HEK293 (cell line): ENCODE data around the gene SHCBP1L.

Experiments used
- CTCF ChIP-seq: fragments of 450-650 bp; formaldehyde crosslinking; IDR thresholded peaks from 2 replicates; pipeline ENCODE4 v1.5.1; 2016; ENCODE audit warnings: missing biosample characterization, missing genetic modification characterization
- MYNN ChIP-seq: fragments of 450-650 bp; formaldehyde crosslinking; IDR thresholded peaks from 2 replicates; pipeline ENCODE4 v1.5.1; 2016; ENCODE audit warnings: missing biosample characterization, missing genetic modification characterization, borderline replicate concordance
- PATZ1 ChIP-seq: fragments of 450-650 bp; formaldehyde crosslinking; IDR thresholded peaks from 2 replicates; pipeline ENCODE4 v1.5.1; 2016; ENCODE audit warnings: missing biosample characterization, missing genetic modification characterization
- PBX3 ChIP-seq: sonication (generic); formaldehyde crosslinking; IDR thresholded peaks from 2 replicates; pipeline ENCODE4 v1.8.1; 2022; ENCODE audit warnings: mild to moderate bottlenecking, moderate library complexity, missing genetic modification reagents
- PRDM2 ChIP-seq: fragments of 450-650 bp; formaldehyde crosslinking; IDR thresholded peaks from 2 replicates; pipeline ENCODE4 v1.5.1; 2016; ENCODE audit warnings: missing biosample characterization, missing genetic modification characterization, borderline replicate concordance
- ZNF24 ChIP-seq: fragments of 450-650 bp; formaldehyde crosslinking; IDR thresholded peaks from 2 replicates; pipeline ENCODE4 v1.5.1; 2016; ENCODE audit warnings: missing biosample characterization, missing genetic modification characterization
- ZNF274 ChIP-seq, 2 experiments: fragments of 200-500 bp in 1 of 2; fragments of 450-650 bp in 1 of 2; sonication (Bioruptor generic) in 1 of 2; formaldehyde crosslinking in 1 of 2; IDR thresholded peaks; 2 replicates each; pipeline versions ENCODE4 v1.5.1 to v1.6.1; 2014 to 2016; ENCODE audit warnings: borderline replicate concordance in 1 of 2, inconsistent platforms in 1 of 2, low read length in 1 of 2, missing biosample characterization in 1 of 2, missing genetic modification characterization in 1 of 2
- ZNF558 ChIP-seq: fragments of 450-650 bp; formaldehyde crosslinking; IDR thresholded peaks from 2 replicates; pipeline ENCODE4 v1.5.1; 2016; ENCODE audit warnings: missing biosample characterization, missing genetic modification characterization
- ZNF785 ChIP-seq: fragments of 450-650 bp; formaldehyde crosslinking; IDR thresholded peaks from 2 replicates; pipeline ENCODE4 v1.5.1; 2016; ENCODE audit warnings: missing biosample characterization, missing genetic modification characterization

GRCh38 chr1:182869241-182869666, 83.7 kb downstream of the SHCBP1L start:
- TF ChIP-seq PATZ1, result no peak
- no peak for TF ChIP-seq PRDM2 (tag by site-specific recombination)
- TF ChIP-seq ZNF785, result no peak
- no peak for TF ChIP-seq ZNF24 (tag by site-specific recombination)
- no peak for TF ChIP-seq PBX3
- no peak for TF ChIP-seq CTCF
- no peak for TF ChIP-seq MYNN (tag by site-specific recombination)
- TF ChIP-seq ZNF558 (tag by site-specific recombination), result no peak
- TF ChIP-seq ZNF274 (IDR thresholded peaks at IDR 0.05; ENCODE audit: low read length), result no peak
- TF ChIP-seq ZNF274 (tag by site-specific recombination; IDR thresholded peaks at IDR 0.05; ENCODE audit: borderline replicate concordance), result no peak
